KOPT-K1 (cell line): Measurements from ENCODE around the gene ASB18.

Experiments used
- H3K27ac ChIP-seq: fragments of 200-600 bp; sonication (generic); 2 replicates; pipeline ENCODE4 v1.5.1; 2016; ENCODE audit warnings: antibody characterized with exemption, mild to moderate bottlenecking, low read depth, low read length; ENCODE audit not compliant: poor library complexity, severe bottlenecking
- H3K36me3 ChIP-seq: fragments of 200-600 bp; sonication (generic); 2 replicates; pipeline ENCODE4 v1.5.1; 2017; ENCODE audit warnings: antibody characterized with exemption, mild to moderate bottlenecking, low read length, moderate library complexity; ENCODE audit not compliant: insufficient read depth
- H3K9me3 ChIP-seq: fragments of 200-600 bp; sonication (generic); 2 replicates; pipeline ENCODE4 v1.5.1; 2017; ENCODE audit warnings: antibody characterized with exemption, low read length, mild to moderate bottlenecking; ENCODE audit not compliant: insufficient read depth, poor library complexity, severe bottlenecking

ASB18 gene, protein sequence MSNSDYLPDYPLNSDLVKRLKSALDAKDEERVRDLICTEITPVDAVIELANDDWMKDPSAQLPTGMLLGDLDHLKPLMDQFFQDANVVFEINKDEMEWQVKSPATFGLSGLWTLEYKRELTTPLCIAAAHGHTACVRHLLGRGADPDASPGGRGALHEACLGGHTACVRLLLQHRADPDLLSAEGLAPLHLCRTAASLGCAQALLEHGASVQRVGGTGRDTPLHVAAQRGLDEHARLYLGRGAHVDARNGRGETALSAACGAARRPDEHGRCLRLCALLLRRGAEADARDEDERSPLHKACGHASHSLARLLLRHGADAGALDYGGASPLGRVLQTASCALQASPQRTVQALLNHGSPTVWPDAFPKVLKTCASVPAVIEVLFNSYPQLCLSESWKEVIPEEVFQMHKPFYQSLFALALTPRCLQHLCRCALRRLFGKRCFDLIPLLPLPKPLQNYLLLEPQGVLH

DNA sequence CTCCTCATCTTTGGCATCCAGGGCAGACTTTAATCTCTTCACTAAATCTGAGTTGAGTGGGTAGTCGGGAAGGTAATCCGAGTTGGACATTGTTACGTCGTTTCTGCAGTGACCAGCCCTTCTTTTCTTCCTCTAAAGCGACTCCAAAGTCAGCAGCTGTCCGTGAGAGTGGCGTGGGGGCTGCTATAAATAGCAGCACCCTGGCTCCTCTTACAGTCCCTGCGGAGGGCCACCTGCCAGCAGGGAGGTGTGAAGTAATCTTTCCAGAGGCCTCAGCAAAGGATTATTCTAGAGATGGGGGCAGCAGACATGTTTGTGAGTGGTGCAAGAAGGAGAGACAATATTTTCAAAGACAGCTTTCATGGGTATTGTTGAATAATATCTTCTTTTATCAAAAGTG lies at the start of gene ASB18:
Gene ASB18 (minus strand): TSS at position 151 of the 400 bp plus-strand sequence. CDS start 61 bp downstream, at position 90.
- no peak within 1 kb of the TSS for H3K27ac ChIP-seq
- H3K36me3 ChIP-seq: no peaks in the 10 kb centered on the region
- H3K9me3 ChIP-seq: peaks cover 20% of the 10 kb centered on the region

DNA sequence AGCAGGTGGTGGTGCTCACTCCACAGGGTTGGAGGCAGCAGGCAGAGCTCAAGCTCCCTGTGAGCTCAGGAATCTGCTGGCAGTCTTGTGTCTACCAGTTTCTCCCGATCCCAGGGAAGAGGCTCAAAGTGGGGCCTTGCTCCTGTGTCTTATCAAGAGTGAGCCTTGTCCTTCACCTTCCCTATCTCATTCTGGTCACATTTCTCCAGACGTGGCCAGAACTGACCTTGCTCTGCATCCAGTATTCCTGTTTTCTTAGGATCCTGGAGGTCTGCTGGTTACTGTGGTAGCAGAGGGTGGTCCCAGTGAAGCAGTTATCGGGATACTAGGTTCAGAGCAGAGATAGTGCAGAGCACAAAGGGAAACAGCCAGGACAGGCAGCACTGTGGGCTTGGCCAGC lies 47.1 kb upstream of the ASB18 start:
- H3K27ac ChIP-seq: no peak overlapping the region
- no peaks in the 10 kb centered on the region for H3K9me3 ChIP-seq

DNA sequence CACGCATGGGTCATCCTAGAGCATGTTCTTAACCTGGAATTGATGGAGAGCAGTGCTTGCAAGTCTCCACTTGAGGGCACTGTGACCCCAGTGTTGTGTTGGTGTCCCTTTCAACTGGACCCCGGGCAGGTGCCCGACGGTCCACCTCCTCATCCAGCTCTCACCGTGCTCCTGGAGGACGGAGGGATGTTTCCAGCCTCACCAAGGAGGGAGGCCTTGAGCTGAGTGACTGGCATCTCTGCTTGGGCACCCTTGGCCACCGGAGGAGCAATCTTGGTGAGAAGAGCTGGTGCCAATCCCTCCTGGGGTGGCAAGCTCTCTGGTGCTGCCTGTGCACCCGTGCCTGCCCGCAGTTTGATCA lies 45.4 kb upstream of the ASB18 start:
- Histone ChIP-seq H3K9me3 (no peaks in the 10 kb centered on the region), H3K27ac (no peak overlapping the region), H3K36me3 (no peaks in the 10 kb centered on the region)

More for the DNA sequence above, 47.1 kb upstream of the ASB18 start:
- H3K36me3 ChIP-seq: no peaks in the 10 kb centered on the region

DNA sequence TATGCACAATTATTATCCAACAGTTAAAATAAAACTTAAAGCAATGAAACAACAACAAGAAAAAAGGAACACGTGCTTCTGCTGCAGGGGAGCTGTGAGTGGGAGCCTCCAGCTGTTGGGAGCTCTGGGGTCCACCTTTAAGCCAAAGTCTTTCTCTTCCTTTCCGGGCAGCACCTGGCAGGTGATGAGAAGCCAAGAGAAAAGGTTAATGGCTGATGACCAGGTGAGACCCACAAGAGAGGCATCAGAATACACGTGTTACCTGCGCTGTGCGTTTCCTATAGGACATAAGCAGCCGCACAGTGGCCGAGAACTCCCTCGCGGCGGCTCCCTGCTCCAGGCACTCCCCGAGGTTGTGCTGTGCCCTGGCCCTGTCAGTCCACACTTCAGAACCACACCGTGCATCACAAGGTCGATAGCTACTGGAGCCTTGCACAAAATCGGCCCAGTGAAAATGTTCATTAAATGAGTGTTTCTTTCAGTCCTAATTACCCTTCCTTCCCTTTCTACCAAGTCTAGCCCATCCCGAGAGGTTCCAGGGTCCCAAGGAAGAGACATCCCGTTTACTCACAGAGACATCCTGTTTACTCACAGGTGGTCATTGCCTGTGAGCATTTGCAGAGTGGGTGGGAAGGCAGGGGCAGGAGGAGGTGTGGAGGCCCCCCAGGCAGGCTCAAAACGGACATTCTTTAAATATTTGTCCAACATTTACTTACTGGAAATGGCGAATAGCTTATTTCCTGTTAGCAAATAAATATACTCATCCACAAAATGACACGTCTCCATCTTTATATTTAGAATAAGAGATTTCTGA lies 44.9 kb upstream of the ASB18 start:
- Histone ChIP-seq H3K9me3 (no peaks in the 10 kb centered on the region), H3K27ac (no peak overlapping the region), H3K36me3 (no peaks in the 10 kb centered on the region)

DNA sequence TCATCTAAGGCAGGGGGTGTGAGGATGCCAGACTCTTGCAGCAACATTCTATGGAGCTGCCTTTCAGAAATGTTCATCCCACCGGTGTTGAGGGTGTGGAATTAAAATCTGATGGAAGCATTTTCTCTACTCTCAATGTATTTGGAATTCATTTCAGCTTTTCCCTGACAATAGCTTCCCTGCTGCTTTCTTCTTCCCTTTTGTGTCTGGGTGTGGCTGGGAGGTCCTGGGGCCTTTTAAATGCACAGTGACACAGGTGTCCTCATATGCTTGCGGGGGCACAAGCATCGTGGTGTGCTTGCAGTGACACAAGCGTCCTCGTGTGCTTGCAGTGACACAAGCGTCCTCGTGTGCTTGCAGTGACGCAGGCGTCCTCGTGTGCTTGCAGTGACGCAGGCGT lies 43.4 kb upstream of the ASB18 start:
- H3K9me3 ChIP-seq: no peaks in the 10 kb centered on the region
- H3K27ac ChIP-seq: no peak overlapping the region
- H3K36me3 ChIP-seq: no peaks in the 10 kb centered on the region

DNA sequence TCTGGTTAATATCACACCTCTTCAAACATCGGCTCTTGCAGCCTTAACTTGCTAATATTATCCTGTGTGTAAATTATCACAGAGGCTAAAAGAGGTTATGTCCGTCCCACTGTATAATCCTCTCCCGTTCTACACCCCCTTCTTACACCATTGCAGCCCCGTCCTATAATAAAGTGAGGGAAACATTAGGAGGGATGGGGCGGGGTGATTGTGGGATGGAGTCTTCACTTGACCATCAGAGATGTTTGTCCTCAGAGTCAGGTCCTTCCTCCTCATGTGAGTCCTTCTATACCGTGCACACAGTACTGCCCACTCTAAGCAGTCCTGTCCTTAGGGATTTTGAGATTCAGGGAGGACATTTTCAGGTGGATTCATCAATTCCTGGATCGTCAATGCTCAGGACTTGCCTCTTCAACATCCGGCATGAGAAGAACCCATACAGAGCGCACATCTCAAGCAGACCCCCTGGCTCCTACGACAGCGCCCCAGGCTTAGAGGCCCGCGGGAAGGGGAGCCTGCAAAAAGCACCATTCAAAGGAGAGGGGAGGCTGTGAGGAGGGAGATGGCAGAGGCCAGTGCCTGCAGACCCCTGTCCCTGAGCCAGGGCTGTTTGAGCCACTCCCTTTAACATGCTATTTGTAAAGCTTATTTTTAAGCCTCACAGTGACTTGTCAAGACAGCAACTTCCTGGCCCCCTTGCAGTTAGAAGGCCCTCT lies 42.8 kb upstream of the ASB18 start:
- Histone ChIP-seq H3K9me3 (no peaks in the 10 kb centered on the region), H3K36me3 (no peaks in the 10 kb centered on the region), H3K27ac (no peak overlapping the region)

DNA sequence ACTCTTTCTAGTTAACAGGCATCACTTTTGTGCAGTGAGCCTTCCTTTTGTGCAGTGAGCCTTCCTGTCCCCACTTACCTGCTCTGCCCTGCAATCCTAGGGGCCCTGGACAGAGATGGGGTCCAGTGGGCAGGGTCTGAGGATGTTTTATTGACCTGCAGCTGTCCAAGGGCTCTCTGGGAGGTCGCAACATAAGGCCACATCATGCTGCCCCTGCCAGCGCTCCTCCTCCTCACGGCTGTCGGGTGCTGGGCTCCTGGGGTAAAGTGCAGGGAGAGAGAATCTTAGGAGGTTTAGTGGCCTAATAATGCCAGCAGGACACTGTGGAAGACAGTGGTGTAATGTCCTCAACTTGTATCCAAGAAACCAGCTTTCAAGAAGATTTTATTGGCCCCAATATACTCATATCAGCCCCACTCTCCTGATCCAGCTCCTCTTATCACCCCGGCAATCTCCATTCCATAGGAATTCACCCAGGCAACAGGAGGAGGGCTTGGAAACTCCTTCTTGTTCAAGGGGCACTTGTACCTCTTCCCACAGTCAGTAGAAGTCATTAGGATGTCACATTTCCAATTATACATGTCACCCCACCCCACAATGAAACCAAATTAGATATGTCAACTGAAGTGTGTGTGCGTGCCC lies 41.9 kb upstream of the ASB18 start:
- no peak overlapping the region for H3K27ac ChIP-seq
- no peaks in the 10 kb centered on the region for H3K9me3 ChIP-seq
- no peaks in the 10 kb centered on the region for H3K36me3 ChIP-seq

DNA sequence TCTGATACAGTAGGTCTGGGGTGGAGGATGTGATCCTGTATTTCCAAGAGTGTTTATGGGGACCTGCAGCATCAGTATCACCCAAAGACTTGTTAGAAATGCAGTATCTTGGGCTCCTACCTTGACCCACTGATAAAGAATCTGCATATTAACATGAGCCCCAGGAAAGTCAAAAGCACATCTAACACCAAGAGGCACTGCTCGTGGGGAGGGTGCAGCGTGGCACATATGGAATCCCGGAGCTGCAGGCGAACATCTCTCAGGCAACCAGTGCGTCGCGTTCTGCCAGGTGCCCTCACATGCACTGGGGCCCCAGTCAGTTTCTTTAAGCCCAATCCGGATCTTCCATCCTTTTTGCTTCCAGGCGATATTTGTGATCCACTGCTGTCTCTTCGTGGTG lies 41.3 kb upstream of the ASB18 start:
- no peak overlapping the region for H3K27ac ChIP-seq
- H3K9me3 ChIP-seq: no peaks in the 10 kb centered on the region
- H3K36me3 ChIP-seq: no peaks in the 10 kb centered on the region

DNA sequence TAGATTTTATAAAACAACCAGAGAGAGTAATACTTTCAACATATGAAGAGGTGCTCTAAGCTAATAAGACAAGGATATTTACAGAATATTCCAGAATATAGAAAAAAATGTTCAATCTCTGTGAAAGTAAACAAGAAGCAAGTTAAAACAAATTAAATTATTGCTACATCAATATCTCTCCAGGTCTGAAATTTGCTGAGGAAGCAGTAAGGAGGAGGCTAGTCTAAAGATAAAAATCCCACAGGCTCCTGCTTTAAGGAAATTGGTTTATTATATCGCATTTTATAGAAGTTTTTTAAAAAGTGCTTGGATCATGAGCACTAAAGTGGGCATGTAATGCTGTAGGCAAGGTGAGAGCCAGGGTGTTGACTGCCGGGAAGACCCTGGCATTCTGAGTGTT lies 39.7 kb upstream of the ASB18 start:
- Histone ChIP-seq H3K9me3 (no peaks in the 10 kb centered on the region), H3K27ac (no peak overlapping the region), H3K36me3 (no peaks in the 10 kb centered on the region)

DNA sequence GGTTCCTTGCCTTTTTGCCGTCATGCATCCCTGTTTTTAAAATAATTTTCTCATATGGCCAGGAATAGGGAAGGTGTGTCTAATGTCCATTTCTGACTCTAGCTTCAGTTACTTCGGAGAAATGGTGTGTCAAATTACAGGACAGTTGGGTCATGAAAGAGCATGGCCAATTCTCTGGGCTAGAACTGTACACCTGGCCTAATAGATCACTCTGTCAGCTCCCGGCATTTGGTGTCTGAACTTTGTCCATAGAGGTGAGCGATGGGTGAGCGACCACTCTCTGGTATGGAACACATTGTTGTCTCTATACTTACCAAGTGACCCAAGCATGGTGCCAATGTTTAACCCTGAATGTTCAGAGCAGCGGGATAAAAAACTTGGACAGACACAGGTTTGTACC lies 38.3 kb upstream of the ASB18 start:
- H3K27ac ChIP-seq: no peak overlapping the region
- H3K9me3 ChIP-seq: no peaks in the 10 kb centered on the region
- H3K36me3 ChIP-seq: no peaks in the 10 kb centered on the region

DNA sequence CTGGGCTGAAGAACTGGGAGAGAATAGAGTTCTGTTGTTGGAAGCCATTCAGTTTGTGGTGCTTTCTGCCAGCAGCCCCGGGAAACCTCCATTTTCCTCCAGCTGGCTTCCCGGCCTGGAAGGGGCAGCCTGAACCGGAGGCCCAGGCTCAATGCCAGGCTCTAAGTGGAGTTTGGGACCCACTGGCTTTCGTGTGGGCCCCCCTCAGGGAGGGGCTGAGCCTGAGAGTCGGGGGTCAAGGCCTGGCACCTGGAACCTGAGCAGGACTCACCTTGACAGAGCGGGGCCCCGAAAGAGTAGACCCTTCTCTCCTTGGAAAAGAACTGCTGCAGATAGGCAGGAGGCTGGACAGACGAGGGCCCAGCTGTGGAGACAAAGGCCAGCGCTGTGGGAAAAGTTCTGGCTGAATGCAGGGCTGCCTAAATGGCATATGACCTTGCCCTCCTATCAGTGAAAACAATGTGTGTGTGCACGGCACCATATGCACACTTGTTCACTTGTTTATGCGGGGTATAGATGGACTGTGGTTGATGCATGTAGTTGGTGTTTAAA lies 34.8 kb upstream of the ASB18 start:
- Histone ChIP-seq H3K9me3 (no peaks in the 10 kb centered on the region), H3K27ac (no peak overlapping the region), H3K36me3 (no peaks in the 10 kb centered on the region)

DNA sequence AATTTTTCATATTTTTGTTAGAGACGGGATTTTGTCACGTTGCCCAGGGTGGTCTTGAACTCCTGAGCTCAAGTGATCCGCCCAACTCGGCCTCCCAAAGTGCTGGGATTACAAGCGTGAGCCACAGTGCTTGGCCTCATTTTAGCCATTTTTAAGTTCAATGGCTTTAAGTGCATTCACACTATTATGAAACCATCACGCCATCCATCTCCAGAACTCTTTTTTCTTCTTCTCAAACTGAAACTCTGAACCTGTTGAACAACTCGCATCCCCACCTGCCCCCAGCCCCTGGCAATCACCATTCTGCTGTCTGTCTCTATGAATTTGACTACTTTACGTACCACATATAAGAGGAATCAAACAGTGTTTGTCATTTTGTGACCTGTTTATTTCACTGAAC lies 31.3 kb upstream of the ASB18 start:
- Histone ChIP-seq H3K27ac (no peak overlapping the region), H3K9me3 (no peaks in the 10 kb centered on the region), H3K36me3 (no peaks in the 10 kb centered on the region)

DNA sequence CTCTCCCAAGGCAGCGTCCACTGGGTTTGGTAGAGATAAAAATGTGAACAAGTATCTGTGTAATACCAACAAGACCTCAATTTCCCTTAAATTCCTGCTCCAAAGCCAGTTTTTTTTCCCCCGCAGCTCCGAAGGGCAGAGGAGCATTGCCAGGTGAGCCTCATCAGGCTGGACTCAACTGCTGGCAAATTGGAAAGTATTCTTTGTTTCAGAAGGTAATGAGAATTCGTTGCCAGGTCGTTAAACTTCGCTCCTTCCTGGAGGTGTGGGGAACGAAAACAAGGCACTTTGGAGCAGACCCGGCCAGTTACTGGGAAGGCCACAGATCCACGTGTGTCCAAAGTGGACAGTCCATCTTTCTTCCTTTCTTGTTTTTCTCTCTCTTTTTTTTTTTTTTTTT lies 30.4 kb upstream of the ASB18 start:
- Histone ChIP-seq H3K9me3 (no peaks in the 10 kb centered on the region), H3K27ac (no peak overlapping the region), H3K36me3 (no peaks in the 10 kb centered on the region)

DNA sequence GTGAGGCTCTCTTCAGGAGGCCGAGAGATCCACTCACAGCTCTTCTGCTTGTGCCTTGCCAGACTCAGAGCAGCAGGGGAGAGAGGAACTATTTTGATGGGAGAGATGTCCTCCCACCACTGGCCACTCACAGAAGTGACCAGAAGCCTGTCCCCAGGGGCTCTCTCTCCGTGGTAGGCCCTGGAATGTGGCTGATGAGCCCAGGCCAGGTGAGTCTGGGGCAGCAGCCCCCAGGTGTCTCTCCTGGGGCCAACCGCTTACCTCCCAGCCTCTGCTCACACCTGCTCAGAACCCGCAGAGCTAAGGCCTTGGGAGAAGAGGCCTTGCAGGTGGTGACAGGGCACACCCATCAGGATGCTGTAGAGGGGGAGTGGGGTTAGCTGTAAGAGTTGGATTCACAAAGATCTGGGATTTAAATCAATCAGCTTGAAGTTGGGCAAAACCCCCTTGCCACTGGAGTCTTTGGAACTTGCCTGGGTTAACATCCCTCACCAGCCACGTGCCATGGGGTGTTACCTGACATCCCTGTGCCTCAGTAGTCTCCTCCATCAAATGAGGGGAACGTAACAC lies 29.1 kb upstream of the ASB18 start:
- Histone ChIP-seq H3K36me3 (no peaks in the 10 kb centered on the region), H3K27ac (no peak overlapping the region), H3K9me3 (no peaks in the 10 kb centered on the region)
